ENCODE data around the gene VSX1.

Gene VSX1

DNA sequence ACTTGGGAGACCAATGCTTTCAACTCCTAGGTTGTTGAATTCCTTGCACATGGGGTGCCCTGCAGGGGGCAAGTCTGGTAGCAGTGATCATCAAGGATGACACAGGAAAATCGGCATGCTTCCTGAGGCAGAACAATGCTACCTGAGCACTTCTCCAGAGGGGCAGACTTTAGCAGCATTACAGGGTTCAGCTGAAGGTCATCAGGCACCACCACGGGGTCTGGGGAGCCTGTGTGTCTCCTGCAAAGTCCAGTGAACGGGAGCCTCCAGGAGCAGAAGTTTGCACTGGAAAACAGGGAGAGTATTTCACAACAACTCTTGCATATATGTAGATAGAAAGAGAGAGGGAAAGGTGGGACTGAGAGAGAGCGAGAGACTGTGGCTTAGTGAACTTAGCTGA lies 10.2 kb downstream of the VSX1 start:
- Histone ChIP-seq H3K36me3 (replicated peaks in 1 of 2; ENCODE audit: control insufficient read depth in 2 of 2, insufficient read depth in 2 of 2, low read length in 2 of 2) (peaks cover 0 to 1% of the 10 kb centered on the region in 2 donors), H2BK12ac (ENCODE audit: low read length) (no peak overlapping the region), H2AK5ac (ENCODE audit: low read depth, low read length) (no peak overlapping the region), H3K9ac (ENCODE audit: low read depth, low read length, poor library complexity) (no peak overlapping the region), H3K14ac (ENCODE audit: low read length) (no peak overlapping the region), H3K79me1 (ENCODE audit: low read depth, low read length) (peaks cover 3% of the 10 kb centered on the region), H3K9me3 (replicated peaks in 1 of 2; ENCODE audit: control insufficient read depth in 2 of 2, insufficient read depth in 1 of 2, low read depth in 1 of 2, low read length in 2 of 2) (peaks cover 0 to 9% of the 10 kb centered on the region in 2 donors), H3K27ac (replicated peaks; ENCODE audit: low read length) (no peak overlapping the region), H3K4ac (ENCODE audit: low read length) (no peak overlapping the region), H2BK5ac (ENCODE audit: low read length) (no peak overlapping the region), H3K23ac (ENCODE audit: low read depth, low read length, poor library complexity) (no peak overlapping the region), H2BK15ac (ENCODE audit: low read length) (no peak overlapping the region), H2BK120ac (ENCODE audit: low read depth, low read length) (no peak overlapping the region), H4K8ac (ENCODE audit: low read depth, low read length) (no peak overlapping the region), H3K4me3 (ENCODE audit: low read length in 2 of 2) (no peak overlapping the region), H4K91ac (ENCODE audit: low read depth, low read length, poor library complexity) (no peak overlapping the region), H3K4me2 (ENCODE audit: insufficient read depth, low read length, poor library complexity, severe bottlenecking) (no peak overlapping the region), H3K18ac (ENCODE audit: low read length) (no peak overlapping the region), H3K27me3 (ENCODE audit: control insufficient read depth in 3 of 3, insufficient read depth in 3 of 3, low read depth in 1 of 3, low read length in 3 of 3) (peaks cover 0 to 62% (median 23%) of the 10 kb centered on the region in 3 experiments), H2AFZ (ENCODE audit: low read length) (no peak overlapping the region), H3K4me1 (ENCODE audit: control insufficient read depth in 2 of 2, insufficient read depth in 1 of 2, low read depth in 1 of 2, low read length in 2 of 2) (peaks cover 0 to 5% of the 10 kb centered on the region in 2 donors)
- no peak for DNase-seq (ENCODE audit: low spot score)
- WGBS, 2 donors (ENCODE audit: extremely low coverage in 2 of 2, insufficient read length in 2 of 2, insufficient replicate concordance in 1 of 2) = no CpG with 5 or more reads among the region's 4 CpGs

DNA sequence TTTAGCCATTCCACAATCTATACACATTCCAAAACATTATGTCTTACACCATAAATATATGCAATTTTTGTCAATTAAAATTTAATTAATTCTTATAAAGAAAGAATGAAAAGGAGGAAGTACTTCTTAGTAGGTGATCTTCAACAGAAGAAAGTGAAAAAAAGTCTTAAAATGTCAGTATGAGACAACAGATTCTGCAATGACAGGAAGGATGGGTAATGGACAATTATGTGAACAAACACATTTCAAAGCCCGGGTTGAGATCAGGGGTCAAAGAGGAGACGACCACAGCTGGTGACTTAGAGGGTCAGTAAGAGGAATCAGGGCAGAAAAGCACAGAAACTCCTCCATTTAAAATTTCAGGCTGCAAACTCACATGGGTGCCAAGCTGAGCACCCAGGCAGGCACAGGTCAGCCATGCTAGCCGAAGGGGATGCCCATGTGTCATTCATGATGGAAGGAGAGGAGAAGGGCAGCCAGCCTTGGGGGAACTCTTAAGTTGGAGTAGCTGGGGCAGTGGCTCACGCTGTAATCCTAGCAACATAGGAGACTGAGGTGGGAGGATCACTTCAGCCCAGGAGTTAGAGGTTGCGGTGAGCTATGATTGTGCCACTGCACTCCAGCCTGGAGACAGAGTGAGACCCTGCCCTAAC lies 11.0 kb downstream of the VSX1 start:
- WGBS, 2 donors (ENCODE audit: extremely low coverage in 2 of 2, insufficient read length in 2 of 2, insufficient replicate concordance in 1 of 2) = no CpG with 5 or more reads among the region's 5 CpGs
- H3K4me2 ChIP-seq (ENCODE audit: insufficient read depth, low read length, poor library complexity, severe bottlenecking) = no peak overlapping the region

DNA sequence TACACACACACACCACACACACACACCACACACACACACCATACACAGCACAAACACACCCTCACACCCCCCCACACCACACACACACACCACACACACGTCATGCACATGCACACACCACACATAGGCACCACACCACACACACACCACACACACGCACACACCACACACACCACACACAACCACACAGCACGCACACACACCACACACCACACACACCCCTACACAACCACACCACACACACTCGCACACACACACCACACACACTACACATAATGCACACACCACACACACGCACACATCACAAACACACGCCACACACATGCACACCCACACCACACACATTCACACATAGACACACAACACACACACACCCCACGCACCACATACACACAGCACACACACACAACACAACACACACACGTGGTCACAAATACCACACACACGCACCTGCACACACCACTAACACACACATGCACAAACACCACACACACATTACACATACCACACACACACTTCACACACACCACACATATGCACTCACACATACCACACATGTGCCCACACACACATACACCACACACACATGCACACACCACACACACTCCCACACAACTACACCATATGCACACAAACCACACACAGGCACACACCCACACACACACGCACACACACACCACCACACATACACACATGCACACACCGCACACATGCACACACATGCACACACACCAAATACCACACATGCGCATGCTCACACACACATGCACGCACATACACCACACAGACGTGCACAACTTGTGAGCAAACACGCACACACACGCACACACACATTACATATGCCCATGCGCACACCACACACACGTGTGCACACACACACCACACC lies 14.6 kb downstream of the VSX1 start:
- H3K4me1 ChIP-seq (ENCODE audit: control insufficient read depth in 2 of 2, insufficient read depth in 1 of 2, low read depth in 1 of 2, low read length in 2 of 2) = peaks cover 0 to 10% of the 10 kb centered on the region in 2 donors
- peak overlapping the region; percentile 80 for H4K91ac ChIP-seq (ENCODE audit: low read depth, low read length, poor library complexity)
- H3K23ac ChIP-seq (ENCODE audit: low read depth, low read length, poor library complexity) = peak overlapping the region; percentile 62
- peak overlapping the region; percentile 83 for H4K8ac ChIP-seq (ENCODE audit: low read depth, low read length)
- H3K27ac ChIP-seq (replicated peaks; ENCODE audit: low read length) = no peak overlapping the region
- H3K18ac ChIP-seq (ENCODE audit: low read length) = peak overlapping the region; percentile 25
- H3K9ac ChIP-seq (ENCODE audit: low read depth, low read length, poor library complexity) = peak overlapping the region; percentile 50
- peak overlapping the region in 1 of 2 donors; percentile 69 for H3K4me3 ChIP-seq (ENCODE audit: low read length in 2 of 2)
- H2AFZ ChIP-seq (ENCODE audit: low read length) = no peak overlapping the region
- H2BK12ac ChIP-seq (ENCODE audit: low read length) = peak overlapping the region; percentile 65
- H2BK15ac ChIP-seq (ENCODE audit: low read length) = no peak overlapping the region
- H3K14ac ChIP-seq (ENCODE audit: low read length) = peak overlapping the region; percentile 98
- H3K79me1 ChIP-seq (ENCODE audit: low read depth, low read length) = peaks cover 3% of the 10 kb centered on the region
- H2BK120ac ChIP-seq (ENCODE audit: low read depth, low read length) = no peak overlapping the region
- no peak overlapping the region for H2AK5ac ChIP-seq (ENCODE audit: low read depth, low read length)
- no peak overlapping the region for H3K4me2 ChIP-seq (ENCODE audit: insufficient read depth, low read length, poor library complexity, severe bottlenecking)
- H2BK5ac ChIP-seq (ENCODE audit: low read length) = no peak overlapping the region
- peaks cover 0 to 52% (median 28%) of the 10 kb centered on the region in 3 experiments for H3K27me3 ChIP-seq (ENCODE audit: control insufficient read depth in 3 of 3, insufficient read depth in 3 of 3, low read depth in 1 of 3, low read length in 3 of 3)
- peaks cover 0 to 9% of the 10 kb centered on the region in 2 donors for H3K9me3 ChIP-seq (replicated peaks in 1 of 2; ENCODE audit: control insufficient read depth in 2 of 2, insufficient read depth in 1 of 2, low read depth in 1 of 2, low read length in 2 of 2)
- peaks cover 0 to 1% of the 10 kb centered on the region in 2 donors for H3K36me3 ChIP-seq (replicated peaks in 1 of 2; ENCODE audit: control insufficient read depth in 2 of 2, insufficient read depth in 2 of 2, low read length in 2 of 2)
- DNase-seq (ENCODE audit: low spot score) = no peak
- peak overlapping the region; percentile 69 for H3K4ac ChIP-seq (ENCODE audit: low read length)
- 98% methylated on average over 5 of the region's 18 CpGs; no CpG with 5 or more reads in 1 of the 2 donors for WGBS, 2 donors (ENCODE audit: extremely low coverage in 2 of 2, insufficient read length in 2 of 2, insufficient replicate concordance in 1 of 2)

More for the DNA sequence above, 11.0 kb downstream of the VSX1 start:
- Histone ChIP-seq H3K9me3 (replicated peaks in 1 of 2; ENCODE audit: control insufficient read depth in 2 of 2, insufficient read depth in 1 of 2, low read depth in 1 of 2, low read length in 2 of 2) (peaks cover 0 to 9% of the 10 kb centered on the region in 2 donors), H4K8ac (ENCODE audit: low read depth, low read length) (no peak overlapping the region), H2BK12ac (ENCODE audit: low read length) (no peak overlapping the region), H2AK5ac (ENCODE audit: low read depth, low read length) (no peak overlapping the region), H3K14ac (ENCODE audit: low read length) (no peak overlapping the region), H2AFZ (ENCODE audit: low read length) (no peak overlapping the region), H3K27ac (replicated peaks; ENCODE audit: low read length) (no peak overlapping the region), H3K9ac (ENCODE audit: low read depth, low read length, poor library complexity) (no peak overlapping the region), H4K91ac (ENCODE audit: low read depth, low read length, poor library complexity) (no peak overlapping the region), H3K4ac (ENCODE audit: low read length) (no peak overlapping the region), H3K27me3 (ENCODE audit: control insufficient read depth in 3 of 3, insufficient read depth in 3 of 3, low read depth in 1 of 3, low read length in 3 of 3) (peaks cover 0 to 54% (median 23%) of the 10 kb centered on the region in 3 experiments), H3K4me3 (ENCODE audit: low read length in 2 of 2) (no peak overlapping the region), H3K4me1 (ENCODE audit: control insufficient read depth in 2 of 2, insufficient read depth in 1 of 2, low read depth in 1 of 2, low read length in 2 of 2) (peaks cover 0 to 5% of the 10 kb centered on the region in 2 donors), H2BK120ac (ENCODE audit: low read depth, low read length) (no peak overlapping the region), H3K18ac (ENCODE audit: low read length) (no peak overlapping the region), H2BK15ac (ENCODE audit: low read length) (no peak overlapping the region), H2BK5ac (ENCODE audit: low read length) (no peak overlapping the region), H3K23ac (ENCODE audit: low read depth, low read length, poor library complexity) (no peak overlapping the region), H3K79me1 (ENCODE audit: low read depth, low read length) (peaks cover 3% of the 10 kb centered on the region), H3K36me3 (replicated peaks in 1 of 2; ENCODE audit: control insufficient read depth in 2 of 2, insufficient read depth in 2 of 2, low read length in 2 of 2) (peaks cover 0 to 1% of the 10 kb centered on the region in 2 donors)
- DNase-seq (ENCODE audit: low spot score) = no peak

DNA sequence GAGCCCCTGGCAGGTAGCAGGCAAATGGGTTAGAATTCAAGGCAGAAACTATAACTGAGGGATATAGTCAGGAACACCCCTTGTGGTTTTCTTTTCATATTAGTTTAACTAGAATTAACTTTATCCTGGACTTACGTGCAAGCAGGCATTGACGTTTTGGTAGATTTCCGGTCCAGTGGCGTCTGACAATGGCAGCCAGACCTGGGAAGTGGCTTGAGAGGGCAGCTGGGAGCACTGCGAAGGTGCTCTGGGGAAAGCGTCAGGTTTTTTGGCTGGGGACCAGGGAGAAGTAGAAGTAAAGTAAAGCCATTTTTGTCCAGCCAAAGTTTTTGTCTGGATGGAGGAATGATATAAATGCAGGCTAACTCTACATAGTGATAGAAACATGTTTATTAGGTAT lies 15.6 kb downstream of the VSX1 start:
- peaks cover 0 to 9% of the 10 kb centered on the region in 2 donors for H3K9me3 ChIP-seq (replicated peaks in 1 of 2; ENCODE audit: control insufficient read depth in 2 of 2, insufficient read depth in 1 of 2, low read depth in 1 of 2, low read length in 2 of 2)
- no peak overlapping the region for H3K18ac ChIP-seq (ENCODE audit: low read length)
- no peak for DNase-seq (ENCODE audit: low spot score)
- no peak overlapping the region for H4K91ac ChIP-seq (ENCODE audit: low read depth, low read length, poor library complexity)
- no CpG with 5 or more reads among the region's 6 CpGs for WGBS, 2 donors (ENCODE audit: extremely low coverage in 2 of 2, insufficient read length in 2 of 2, insufficient replicate concordance in 1 of 2)
- no peak overlapping the region for H2BK15ac ChIP-seq (ENCODE audit: low read length)
- H3K9ac ChIP-seq (ENCODE audit: low read depth, low read length, poor library complexity) = no peak overlapping the region
- H3K27me3 ChIP-seq (ENCODE audit: control insufficient read depth in 3 of 3, insufficient read depth in 3 of 3, low read depth in 1 of 3, low read length in 3 of 3) = peaks cover 0 to 52% (median 31%) of the 10 kb centered on the region in 3 experiments
- H3K36me3 ChIP-seq (replicated peaks in 1 of 2; ENCODE audit: control insufficient read depth in 2 of 2, insufficient read depth in 2 of 2, low read length in 2 of 2) = peaks cover 0 to 1% of the 10 kb centered on the region in 2 donors
- H3K23ac ChIP-seq (ENCODE audit: low read depth, low read length, poor library complexity) = no peak overlapping the region
- H3K4me2 ChIP-seq (ENCODE audit: insufficient read depth, low read length, poor library complexity, severe bottlenecking) = no peak overlapping the region
- H2BK5ac ChIP-seq (ENCODE audit: low read length) = no peak overlapping the region
- H3K79me1 ChIP-seq (ENCODE audit: low read depth, low read length) = peaks cover 3% of the 10 kb centered on the region
- no peak overlapping the region for H3K14ac ChIP-seq (ENCODE audit: low read length)
- no peak overlapping the region for H4K8ac ChIP-seq (ENCODE audit: low read depth, low read length)
- H2BK120ac ChIP-seq (ENCODE audit: low read depth, low read length) = no peak overlapping the region
- H2AFZ ChIP-seq (ENCODE audit: low read length) = no peak overlapping the region
- no peak overlapping the region for H3K4ac ChIP-seq (ENCODE audit: low read length)
- no peak overlapping the region for H3K4me3 ChIP-seq (ENCODE audit: low read length in 2 of 2)
- H2BK12ac ChIP-seq (ENCODE audit: low read length) = no peak overlapping the region
- no peak overlapping the region for H2AK5ac ChIP-seq (ENCODE audit: low read depth, low read length)
- H3K4me1 ChIP-seq (ENCODE audit: control insufficient read depth in 2 of 2, insufficient read depth in 1 of 2, low read depth in 1 of 2, low read length in 2 of 2) = peaks cover 0 to 10% of the 10 kb centered on the region in 2 donors
- H3K27ac ChIP-seq (replicated peaks; ENCODE audit: low read length) = no peak overlapping the region

All from neuronal stem cell (in vitro differentiated cells).